Trophoblast cell (in vitro differentiated cells and primary cell): ENCODE results near the gene CHCHD2.
A peak's percentile ranks its signal among the peaks of the same experiment; 100 is the strongest.

Source experiments
- DNase-seq, 2 donors: peaks; one replicate each; pipeline ENCODE4 v3.0.0-alpha.2; 2016
- H2AFZ ChIP-seq: 2 replicates; pipeline ENCODE4 v1.6.1; 2013; ENCODE audit warnings: low read length, moderate library complexity, mild to moderate bottlenecking; ENCODE audit not compliant: insufficient read depth, poor library complexity
- H2AK5ac ChIP-seq: 2 replicates; pipeline ENCODE4 v1.6.1; 2013; ENCODE audit warnings: mild to moderate bottlenecking, low read length
- H2BK120ac ChIP-seq: 2 replicates; pipeline ENCODE4 v1.6.1; 2013; ENCODE audit warnings: low read length, mild to moderate bottlenecking, moderate library complexity; ENCODE audit not compliant: insufficient read depth, poor library complexity
- H2BK12ac ChIP-seq: 2 replicates; pipeline ENCODE4 v1.6.1; 2013; ENCODE audit warnings: mild to moderate bottlenecking, low read length, moderate library complexity
- H2BK5ac ChIP-seq: 2 replicates; pipeline ENCODE4 v1.6.1; 2013; ENCODE audit warnings: low read length, low read depth, moderate library complexity, mild to moderate bottlenecking; ENCODE audit not compliant: poor library complexity
- H3K14ac ChIP-seq: 2 replicates; pipeline ENCODE4 v1.6.1; 2013; ENCODE audit warnings: mild to moderate bottlenecking, low read length
- H3K18ac ChIP-seq: 2 replicates; pipeline ENCODE4 v1.6.1; 2013; ENCODE audit warnings: mild to moderate bottlenecking, low read length
- H3K23ac ChIP-seq: 2 replicates; pipeline ENCODE4 v1.6.1; 2013; ENCODE audit warnings: low read length
- H3K27ac ChIP-seq: 2 replicates; pipeline ENCODE4 v1.5.1; 2013; ENCODE audit warnings: low read depth, mild to moderate bottlenecking, inconsistent platforms, low read length, moderate library complexity
- H3K27me3 ChIP-seq: 2 replicates; pipeline ENCODE4 v1.6.1; 2013; ENCODE audit warnings: inconsistent platforms, mild to moderate bottlenecking, low read length, moderate library complexity; ENCODE audit not compliant: insufficient read depth
- H3K36me3 ChIP-seq, 2 experiments: 1 replicate in 1 of 2; 2 replicates in 1 of 2; pipeline ENCODE4 v1.6.1; 2013; ENCODE audit warnings: low read length in 2 of 2, mild to moderate bottlenecking in 2 of 2, moderate library complexity in 1 of 2; ENCODE audit not compliant: insufficient read depth in 2 of 2, control insufficient read depth in 1 of 2
- H3K4ac ChIP-seq: 2 replicates; pipeline ENCODE4 v1.6.1; 2013; ENCODE audit warnings: low read depth, mild to moderate bottlenecking, low read length, moderate library complexity
- H3K4me1 ChIP-seq, 2 experiments: 1 replicate in 1 of 2; 2 replicates in 1 of 2; pipeline ENCODE4 v1.6.1; 2013; ENCODE audit warnings: low read length in 2 of 2, mild to moderate bottlenecking in 2 of 2, moderate library complexity in 1 of 2; ENCODE audit not compliant: insufficient read depth in 2 of 2, control insufficient read depth in 1 of 2
- H3K4me2 ChIP-seq: 2 replicates; pipeline ENCODE4 v1.6.1; 2013; ENCODE audit warnings: inconsistent platforms, mild to moderate bottlenecking, low read length, moderate library complexity
- H3K4me3 ChIP-seq: 2 replicates; pipeline ENCODE4 v1.5.1; 2013; ENCODE audit warnings: mild to moderate bottlenecking, low read depth, low read length, inconsistent platforms
- H3K79me1 ChIP-seq: one replicate; pipeline ENCODE4 v1.6.1; 2013; ENCODE audit warnings: low read length
- H3K79me2 ChIP-seq: 2 replicates; pipeline ENCODE4 v1.6.1; 2013; ENCODE audit warnings: low read length, mild to moderate bottlenecking; ENCODE audit not compliant: control insufficient read depth, insufficient read depth, poor library complexity
- H3K9ac ChIP-seq: 2 replicates; pipeline ENCODE4 v1.6.1; 2013; ENCODE audit warnings: mild to moderate bottlenecking, low read length
- H3K9me3 ChIP-seq: 2 replicates; pipeline ENCODE4 v1.6.1; 2013; ENCODE audit warnings: low read depth, mild to moderate bottlenecking, control low read depth, inconsistent platforms, low read length; ENCODE audit not compliant: insufficient read depth
- H4K12ac ChIP-seq: 2 replicates; pipeline ENCODE4 v1.6.1; 2013; ENCODE audit warnings: low read depth, mild to moderate bottlenecking, low read length, moderate library complexity
- H4K8ac ChIP-seq: 2 replicates; pipeline ENCODE4 v1.6.1; 2013; ENCODE audit warnings: low read depth, mild to moderate bottlenecking, low read length, moderate library complexity
- H4K91ac ChIP-seq: one replicate; pipeline ENCODE4 v1.6.1; 2013; ENCODE audit warnings: low read depth, mild to moderate bottlenecking, low read length, moderate library complexity
- WGBS: extraction: QIAGEN DNeasy Blood & Tissue Kit; methylation state at CpG from one replicate; pipeline ENCODE4 v1.1.7; 2013; ENCODE audit warnings: missing lambda C conversion rate; ENCODE audit not compliant: insufficient read length, insufficient coverage; ENCODE audit errors: extremely low coverage; 5-methylcytosine and 5-hydroxymethylcytosine counted together

Gene CHCHD2

GRCh38 chr7:56063882-56064625 lies 42.2 kb downstream of the CHCHD2 start, which contains the start of gene SUMF2:
Gene SUMF2, plus strand, starts transcription at chr7:56064286. Its CDS starts 26 bp downstream, at chr7:56064312.
- Histone ChIP-seq H3K9ac (peak within 1 kb of the TSS; percentile 76), H4K91ac (peak within 1 kb of the TSS; percentile 31), H3K79me1 (peaks cover 4% of the 10 kb centered on the region), H2BK12ac (no peak within 1 kb of the TSS), H3K4me2 (peak within 1 kb of the TSS; percentile 90), H3K79me2 (no peaks in the 10 kb centered on the region), H3K36me3 (peaks cover 8 to 22% of the 10 kb centered on the region in 2 experiments), H3K18ac (peak within 1 kb of the TSS; percentile 21), H3K4me3 (peak within 1 kb of the TSS; percentile 83), H2BK120ac (no peak within 1 kb of the TSS), H3K23ac (no peak within 1 kb of the TSS), H2BK5ac (no peak within 1 kb of the TSS), H4K12ac (peak within 1 kb of the TSS; percentile 57), H3K27me3 (no peaks in the 10 kb centered on the region), H2AFZ (peak within 1 kb of the TSS; percentile 9), H3K14ac (peak within 1 kb of the TSS; percentile 74), H3K4ac (no peak within 1 kb of the TSS), H2AK5ac (no peak within 1 kb of the TSS), H3K4me1 (peaks cover 0 to 2% of the 10 kb centered on the region in 2 experiments), H3K9me3 (no peaks in the 10 kb centered on the region), H4K8ac (peak within 1 kb of the TSS; percentile 64), H3K27ac (peak within 1 kb of the TSS; percentile 80)
- DNase-seq = peak; percentile 95 to 97
- WGBS = no CpG with 5 or more reads among the region's 49 CpGs

DNA sequence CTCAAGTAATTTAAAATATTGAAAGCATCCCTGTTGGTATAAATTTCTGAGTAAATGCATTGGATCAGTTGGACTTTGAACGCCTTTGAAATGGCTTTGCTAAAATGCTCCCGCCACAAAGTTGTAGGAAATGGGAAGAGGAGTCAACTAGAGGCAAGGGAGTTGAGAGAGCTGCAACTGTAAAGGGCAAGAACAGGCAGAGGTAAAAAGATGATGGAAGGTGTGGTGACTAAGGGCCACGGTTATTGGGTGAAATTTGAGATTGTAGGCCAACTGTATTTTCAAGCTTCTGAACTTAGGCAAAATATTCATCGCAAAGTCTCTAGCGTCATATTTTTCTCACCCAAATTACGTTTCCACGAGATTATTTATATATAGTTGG lies 42.8 kb downstream of the CHCHD2 start:
- H2AK5ac ChIP-seq = no peak overlapping the region
- DNase-seq = no peak
- H3K18ac ChIP-seq = no peak overlapping the region
- no peak overlapping the region for H3K23ac ChIP-seq
- H3K36me3 ChIP-seq = peaks cover 10 to 21% of the 10 kb centered on the region in 2 experiments
- no peak overlapping the region for H3K14ac ChIP-seq
- H3K79me2 ChIP-seq = no peaks in the 10 kb centered on the region
- H4K12ac ChIP-seq = no peak overlapping the region
- H2BK5ac ChIP-seq = no peak overlapping the region
- no peak overlapping the region for H3K4me3 ChIP-seq
- H3K4ac ChIP-seq = no peak overlapping the region
- H3K4me2 ChIP-seq = peak overlapping the region; percentile 61
- peak overlapping the region; percentile 68 for H3K9ac ChIP-seq
- no peak overlapping the region for H4K91ac ChIP-seq
- no peak overlapping the region for H2BK12ac ChIP-seq
- peaks cover 4% of the 10 kb centered on the region for H3K79me1 ChIP-seq
- H4K8ac ChIP-seq = no peak overlapping the region
- H3K27ac ChIP-seq = no peak overlapping the region
- H3K9me3 ChIP-seq = no peaks in the 10 kb centered on the region
- no peak overlapping the region for H2AFZ ChIP-seq
- peaks cover 0 to 2% of the 10 kb centered on the region in 2 experiments for H3K4me1 ChIP-seq
- no peaks in the 10 kb centered on the region for H3K27me3 ChIP-seq
- no CpG with 5 or more reads among the region's 7 CpGs for WGBS
- no peak overlapping the region for H2BK120ac ChIP-seq

GRCh38 chr7:56062382-56062781 lies 43.9 kb downstream of the CHCHD2 start:
- no peak overlapping the region for H4K8ac ChIP-seq
- H4K12ac ChIP-seq = no peak overlapping the region
- no peak overlapping the region for H2BK12ac ChIP-seq
- H2BK5ac ChIP-seq = no peak overlapping the region
- no peak overlapping the region for H3K23ac ChIP-seq
- H3K79me2 ChIP-seq = no peaks in the 10 kb centered on the region
- H4K91ac ChIP-seq = no peak overlapping the region
- no peak overlapping the region for H3K4me3 ChIP-seq
- peak in 1 of 2 donors; percentile 10 for DNase-seq
- H3K9ac ChIP-seq = no peak overlapping the region
- H2BK120ac ChIP-seq = no peak overlapping the region
- no peak overlapping the region for H2AFZ ChIP-seq
- H3K4me2 ChIP-seq = no peak overlapping the region
- H3K14ac ChIP-seq = no peak overlapping the region
- no peak overlapping the region for H3K18ac ChIP-seq
- no peaks in the 10 kb centered on the region for H3K27me3 ChIP-seq
- peaks cover 4% of the 10 kb centered on the region for H3K79me1 ChIP-seq
- no peaks in the 10 kb centered on the region for H3K9me3 ChIP-seq
- H2AK5ac ChIP-seq = no peak overlapping the region
- H3K4ac ChIP-seq = no peak overlapping the region
- WGBS = no CpG with 5 or more reads among the region's 2 CpGs
- peaks cover 0 to 2% of the 10 kb centered on the region in 2 experiments for H3K4me1 ChIP-seq
- H3K27ac ChIP-seq = no peak overlapping the region
- H3K36me3 ChIP-seq = peaks cover 14 to 28% of the 10 kb centered on the region in 2 experiments

GRCh38 chr7:56053993-56054392 lies 52.3 kb downstream of the CHCHD2 start:
- Histone ChIP-seq H3K4me3 (no peak overlapping the region), H3K4me1 (peaks cover 7 to 8% of the 10 kb centered on the region in 2 experiments), H3K27me3 (no peaks in the 10 kb centered on the region), H3K9me3 (no peaks in the 10 kb centered on the region), H3K27ac (no peak overlapping the region), H3K79me2 (peaks cover 23% of the 10 kb centered on the region), H4K91ac (no peak overlapping the region), H3K18ac (no peak overlapping the region), H3K36me3 (peaks cover 21 to 30% of the 10 kb centered on the region in 2 experiments), H2BK5ac (no peak overlapping the region), H2BK120ac (no peak overlapping the region), H3K4ac (no peak overlapping the region), H2BK12ac (no peak overlapping the region), H2AK5ac (no peak overlapping the region), H2AFZ (no peak overlapping the region), H3K9ac (no peak overlapping the region), H3K4me2 (no peak overlapping the region), H4K12ac (no peak overlapping the region), H3K23ac (no peak overlapping the region), H4K8ac (no peak overlapping the region), H3K14ac (no peak overlapping the region), H3K79me1 (peaks cover 11% of the 10 kb centered on the region)
- no CpG with 5 or more reads among the region's 2 CpGs for WGBS
- DNase-seq = no peak
